MCF 10A (cell line): ENCODE data around the gene NEU2. TPM values are rescaled to one million over a fixed set of nuclear protein-coding genes. Genes with fewer than 3 reads are reported as not detected.

Experiments
- BruUV-seq: library from RNA; stranded (reverse); fragments of 400-500 nt; replicated peaks from 2 replicates; lab custom pipeline; 2021; lab: Mats Ljungman, UMichigan
- CTCF ChIA-PET: fragments of 300-600 bp; sonication (Branson Sonifier 250); formaldehyde crosslinking; extraction: SDS; loops from one replicate; lab custom pipeline; 2021; ENCODE audit warnings: antibody characterized with exemption, inconsistent platforms; lab: Yijun Ruan, JAX
- POLR2A ChIA-PET: fragments of 300-600, 350-650 bp; sonication (Branson Sonifier 250); formaldehyde crosslinking; extraction: SDS; loops from one replicate; lab custom pipeline; 2020; ENCODE audit warnings: antibody characterized with exemption, inconsistent platforms; lab: Yijun Ruan, JAX
- DNase-seq: peaks from one replicate; pipeline ENCODE4 v3.0.0-alpha.2; 2018; ENCODE audit not compliant: unreplicated experiment
- H3K27ac Mint-ChIP-seq: one replicate; pipeline ENCODE4 v1.8.0; 2022; ENCODE audit warnings: mild to moderate bottlenecking, low read depth, mixed read lengths; ENCODE audit not compliant: unreplicated experiment
- H3K27me3 Mint-ChIP-seq: one replicate; pipeline ENCODE4 v1.8.0; 2022; ENCODE audit warnings: mixed read lengths; ENCODE audit not compliant: insufficient read depth, unreplicated experiment
- H3K36me3 Mint-ChIP-seq: one replicate; pipeline ENCODE4 v1.8.0; 2022; ENCODE audit warnings: mild to moderate bottlenecking, moderate library complexity, mixed read lengths; ENCODE audit not compliant: insufficient read depth, unreplicated experiment
- H3K4me1 Mint-ChIP-seq: one replicate; pipeline ENCODE4 v1.8.0; 2022; ENCODE audit warnings: mixed read lengths; ENCODE audit not compliant: insufficient read depth, unreplicated experiment
- H3K4me3 Mint-ChIP-seq: one replicate; pipeline ENCODE4 v1.8.0; 2022; ENCODE audit warnings: mild to moderate bottlenecking, moderate library complexity, mixed read lengths; ENCODE audit not compliant: unreplicated experiment
- H3K9me3 Mint-ChIP-seq: one replicate; pipeline ENCODE4 v1.8.0; 2022; ENCODE audit warnings: mixed read lengths; ENCODE audit not compliant: unreplicated experiment
- CTCF ChIP-seq: fragments of 200-600 bp; IDR thresholded peaks from one replicate; pipeline ENCODE4 v1.8.0; 2022; ENCODE audit warnings: antibody characterized with exemption, mild to moderate bottlenecking; ENCODE audit not compliant: unreplicated experiment
- intact Hi-C: fragments of 100-400 bp; cut with micrococcal nuclease; formaldehyde crosslinking; loops from 2 replicates; pipeline ENCODE4 v1.14.1; 2022
- total RNA-seq: library from RNA; stranded (reverse); gene quantifications from 2 replicates; pipeline ENCODE4 v1.2.3, GENCODE V29; 2022

The NEU2 gene
- total RNA-seq, 1 experiment from 2014 or later, result not detected

DNA sequence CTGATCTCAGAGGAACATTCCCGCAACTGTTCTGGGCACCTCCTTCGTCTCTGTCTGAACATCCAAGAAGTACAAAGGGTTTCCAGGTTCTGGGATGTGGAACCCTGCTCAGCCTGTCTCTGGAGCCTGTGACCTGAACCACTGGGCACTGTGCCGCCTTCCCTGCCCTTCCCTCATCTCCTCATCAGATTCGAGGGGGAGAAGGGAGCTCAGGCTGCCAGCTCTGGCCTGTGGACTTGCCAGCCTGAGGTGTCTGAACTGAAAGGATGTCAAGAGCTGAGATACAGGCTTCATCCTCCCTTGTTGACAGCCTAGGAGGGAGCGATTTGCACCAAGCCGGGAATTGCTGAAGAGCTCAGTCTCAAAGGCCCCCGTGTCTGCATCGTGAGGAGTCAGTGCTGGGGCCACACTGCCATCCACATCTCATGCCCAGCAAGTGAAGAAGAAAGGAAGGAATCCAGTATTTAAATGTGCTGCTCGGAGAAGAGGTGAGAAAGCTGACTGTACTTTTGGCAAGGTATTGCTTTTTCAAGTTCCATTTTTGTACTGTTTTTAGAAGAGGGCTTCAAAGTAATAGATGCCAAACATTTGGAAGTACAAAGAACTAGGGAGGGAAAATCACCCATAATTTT lies 12.6 kb downstream of the NEU2 start:
- H3K36me3 Mint-ChIP-seq, result peaks cover 6% of the 10 kb centered on the region
- no peak overlapping the region for H3K4me3 Mint-ChIP-seq
- no peaks in the 10 kb centered on the region for H3K9me3 Mint-ChIP-seq
- no peak overlapping the region for H3K27ac Mint-ChIP-seq
- H3K4me1 Mint-ChIP-seq, result peaks cover 28% of the 10 kb centered on the region
- CTCF ChIA-PET, result no interaction called here
- no peak for DNase-seq
- POLR2A ChIA-PET, result no interaction called here
- intact Hi-C loops, result no loop called here
- no TSS peak for BruUV-seq
- no peak for TF ChIP-seq CTCF
- no peaks in the 10 kb centered on the region for H3K27me3 Mint-ChIP-seq

GRCh38 chr2:233047206-233047605 lies 14.7 kb downstream of the NEU2 start:
- no TSS peak for BruUV-seq
- no peaks in the 10 kb centered on the region for H3K27me3 Mint-ChIP-seq
- CTCF ChIA-PET, result interaction anchor here (0.6 kb wide), 2 partner anchors 436 to 1373 kb away, joined by 3 to 4 read pairs; no protein-coding TSS in a partner anchor

GRCh38 chr2:233047667-233048066 lies 15.2 kb downstream of the NEU2 start:
- BruUV-seq, result no TSS peak

More at GRCh38 chr2:233047206-233047605, 14.7 kb downstream of the NEU2 start:
- POLR2A ChIA-PET, result interaction anchor here (0.8 kb wide), 1 partner anchor 13 kb away, joined by 4 read pairs; the partner anchor contains the start of gene INPP5D
- Mint-ChIP-seq H3K36me3 (peaks cover 6% of the 10 kb centered on the region), H3K4me3 (no peak overlapping the region), H3K27ac (no peak overlapping the region), H3K4me1 (peaks cover 41% of the 10 kb centered on the region), H3K9me3 (no peaks in the 10 kb centered on the region)
- intact Hi-C loops, result no loop called here
- no peak for DNase-seq
- TF ChIP-seq CTCF, result no peak

More at GRCh38 chr2:233047667-233048066, 15.2 kb downstream of the NEU2 start:
- no peak for DNase-seq
- Mint-ChIP-seq H3K36me3 (peaks cover 6% of the 10 kb centered on the region), H3K4me3 (no peak overlapping the region), H3K9me3 (no peaks in the 10 kb centered on the region), H3K4me1 (peaks cover 41% of the 10 kb centered on the region), H3K27me3 (no peaks in the 10 kb centered on the region), H3K27ac (no peak overlapping the region)
- intact Hi-C loops, result no loop called here
- ChIA-PET CTCF (interaction anchor here (0.6 kb wide), 1 partner anchor 1373 kb away, joined by 3 read pairs; no protein-coding TSS in a partner anchor), POLR2A (interaction anchor here (0.8 kb wide), 1 partner anchor 13 kb away, joined by 4 read pairs; the partner anchor contains the start of gene INPP5D)
- TF ChIP-seq CTCF, result no peak
